GM23248 (cell line): ENCODE measurements around the gene YWHAQ.

Source experiments
- EZH2 ChIP-seq: fragments of 200-600 bp; sonication (generic); IDR thresholded peaks from 2 replicates; pipeline ENCODE4 v1.6.1; 2018; ENCODE audit warnings: antibody characterized with exemption, mild to moderate bottlenecking; ENCODE audit not compliant: insufficient read depth, poor library complexity, severe bottlenecking
- EZH2phosphoT487 ChIP-seq: fragments of 200-600 bp; sonication (generic); IDR thresholded peaks from 2 replicates; pipeline ENCODE4 v1.6.1; 2018; ENCODE audit warnings: antibody characterized with exemption, moderate library complexity, mild to moderate bottlenecking, low read depth; ENCODE audit not compliant: insufficient read depth

- TF ChIP-seq EZH2phosphoT487: no peak
- TF ChIP-seq EZH2: no peak
Observed at GRCh38 chr2:9558948-9559381, 71.8 kb downstream of the YWHAQ start.
